K562 (cell line): ENCODE measurements around the gene SLC22A4. TPM values are rescaled to one million over a fixed set of nuclear protein-coding genes. Genes with fewer than 3 reads are reported as not detected.
A peak's percentile ranks its signal among the peaks of the same experiment; 100 is the strongest.

Source experiments
- ATAC-seq: fragments of 200-7000 bp; cut with Tn5 transposase; 3 replicates; pipeline ENCODE4 v1.9.1; 2020; ENCODE audit warnings: moderate library complexity
- BruUV-seq: library from RNA; stranded (reverse); fragments of 400-500 nt; replicated peaks from 2 replicates; lab custom pipeline; 2021; lab: Mats Ljungman, UMichigan
- CTCF ChIA-PET: fragments of 300-600 bp; formaldehyde crosslinking; extraction: SDS; loops from one replicate; lab custom pipeline; 2021; ENCODE audit warnings: low intra/inter-chr PET ratio; lab: Yijun Ruan, JAX
- POLR2A ChIA-PET: fragments of 300-600, 350-650 bp; sonication (Branson Sonifier 250); formaldehyde crosslinking; extraction: SDS; loops from one replicate; lab custom pipeline; 2021; ENCODE audit warnings: antibody characterized with exemption, inconsistent platforms; lab: Yijun Ruan, JAX
- DNase-seq, 4 experiments: peaks; one replicate each; pipeline versions ENCODE4 v3.0.0 to v3.0.0-alpha.2; 2011 to 2018; ENCODE audit warnings: low spot score in 3 of 4, mixed read lengths in 3 of 4; ENCODE audit errors: extremely low read depth in 1 of 4
- FAIRE-seq: peaks from 2 replicates; lab custom pipeline; 2011; peaks lifted over from hg19 to GRCh38; lab: Jason Lieb, UNC
- H2AFZ ChIP-seq: 2 replicates; pipeline ENCODE4 v1.6.0; 2011; ENCODE audit warnings: low read depth, low read length, control low read depth, inconsistent platforms
- H3K27ac ChIP-seq: fragments of 200-600 bp; 3 replicates; pipeline ENCODE4 v1.8.0; 2011; ENCODE audit warnings: low read depth, mild to moderate bottlenecking, control low read depth, inconsistent platforms, low read length, moderate library complexity, mixed read lengths; ENCODE audit errors: extremely low read depth
- H3K27me3 ChIP-seq, 2 experiments: fragments of 300-600 bp in 1 of 2; 2 replicates in 1 of 2; 3 replicates in 1 of 2; pipeline versions ENCODE4 v1.6.0 to v1.8.0; 2011; ENCODE audit warnings: inconsistent platforms in 2 of 2, low read length in 2 of 2, mild to moderate bottlenecking in 1 of 2, mixed read lengths in 1 of 2, moderate library complexity in 1 of 2; ENCODE audit not compliant: control insufficient read depth in 2 of 2, insufficient read depth in 2 of 2
- H3K36me3 ChIP-seq: fragments of 300-600 bp; 3 replicates; pipeline ENCODE4 v1.8.0; 2011; ENCODE audit warnings: mild to moderate bottlenecking, low read length, inconsistent platforms; ENCODE audit not compliant: control insufficient read depth, insufficient read depth
- H3K4me1 ChIP-seq, 2 experiments: fragments of 200-600 bp in 1 of 2; replicated peaks in 1 of 2; 2 replicates in 1 of 2; 3 replicates in 1 of 2; pipeline versions ENCODE4 v1.5.1 to v1.8.0; 2011; ENCODE audit warnings: inconsistent platforms in 2 of 2, low read length in 2 of 2, mild to moderate bottlenecking in 1 of 2, mixed read lengths in 1 of 2, moderate library complexity in 1 of 2; ENCODE audit not compliant: control insufficient read depth in 2 of 2, insufficient read depth in 2 of 2
- H3K4me2 ChIP-seq: 2 replicates; pipeline ENCODE4 v1.6.1; 2011; ENCODE audit warnings: low read length, control low read depth, inconsistent platforms, mixed read lengths; ENCODE audit not compliant: insufficient read depth
- H3K4me3 ChIP-seq: fragments of 200-600 bp; sonication (generic), shearing (Covaris generic); 2 replicates; pipeline ENCODE4 v1.5.1; 2016; ENCODE audit warnings: control low read depth, inconsistent platforms
- H3K79me2 ChIP-seq: fragments of 200-600 bp; 3 replicates; pipeline ENCODE4 v1.8.0; 2011; ENCODE audit warnings: low read length, inconsistent platforms; ENCODE audit not compliant: control insufficient read depth, insufficient read depth
- H3K9ac ChIP-seq, 2 experiments: 2 replicates each; pipeline versions ENCODE4 v1.6.0 to v1.6.1; 2011; ENCODE audit warnings: low read depth in 2 of 2, low read length in 2 of 2, control low read depth in 1 of 2, inconsistent platforms in 1 of 2, mild to moderate bottlenecking in 1 of 2, mixed read lengths in 1 of 2; ENCODE audit not compliant: insufficient read depth in 1 of 2
- H3K9me1 ChIP-seq: one replicate; pipeline ENCODE4 v1.6.0; 2011; ENCODE audit warnings: inconsistent platforms, mild to moderate bottlenecking, low read length, moderate library complexity; ENCODE audit not compliant: control insufficient read depth, insufficient read depth
- H3K9me3 ChIP-seq: replicated peaks from 2 replicates; pipeline ENCODE4 v1.5.1; 2011; ENCODE audit warnings: low read depth, low read length, inconsistent platforms; ENCODE audit not compliant: control insufficient read depth, insufficient read depth
- H4K20me1 ChIP-seq: replicated peaks from 2 replicates; pipeline ENCODE4 v1.6.1; 2011; ENCODE audit warnings: low read length, inconsistent platforms, mixed read lengths; ENCODE audit not compliant: control insufficient read depth, insufficient read depth
- AFF1 ChIP-seq, 2 experiments: fragments of 450-650 bp; IDR thresholded peaks; 2 replicates each; pipeline ENCODE4 v1.6.1; 2018; ENCODE audit warnings: mild to moderate bottlenecking in 2 of 2, low read depth in 1 of 2; ENCODE audit not compliant: partially characterized antibody in 2 of 2
- XRCC4 ChIP-seq: IDR thresholded peaks from one replicate; pipeline ENCODE4 v1.6.1; 2011; ENCODE audit not compliant: insufficient read depth, insufficient read length; ENCODE audit errors: extremely low read depth
- WGBS: fragments of 100-300 bp; shearing (Covaris generic); methylation state at CpG from one replicate; pipeline ENCODE4 v1.1.6; 2016; ENCODE audit warnings: low coverage, mixed read lengths; ENCODE audit not compliant: insufficient coverage; ENCODE audit errors: missing lambda C conversion rate; 5-methylcytosine and 5-hydroxymethylcytosine counted together
- in situ Hi-C: fragments of 300-500 bp; cut with MboI; formaldehyde crosslinking; loops from 4 replicates; pipeline ENCODE4 v1.15.0; 2018; ENCODE audit warnings: inconsistent platforms, mixed read lengths
- intact Hi-C: fragments of 100-400 bp; cut with micrococcal nuclease; formaldehyde crosslinking; loops from 2 replicates; pipeline ENCODE4 v1.14.2; 2022
- polyA plus RNA-seq, 8 experiments: library from polyadenylated mRNA; depleted of rRNA in 4 of 8; stranded (reverse) in 5 of 8; unstranded in 3 of 8; fragments of >200 nt; fragmentation: Nextera tagmentation in 2 of 8; fragmentation: Illumina TruSeq in 1 of 8; extraction: Ambion mirVana in 2 of 8; extraction: Trizol in 1 of 8; gene quantifications; 2 replicates each; pipeline versions ENCODE4 v1.2.1 to v1.2.3, GENCODE V29; 2011 to 2014; ENCODE audit warnings: inconsistent platforms in 1 of 8, missing spikeins in 1 of 8
- total RNA-seq, 7 experiments: library from RNA; depleted of rRNA in 6 of 7; stranded (reverse); fragments of >200 nt in 6 of 7; fragmentation: Illumina TruSeq in 2 of 7; extraction: Trizol in 2 of 7; gene quantifications; 2 replicates each; pipeline versions ENCODE4 v1.2.1 to v1.2.3, GENCODE V29; 2011 to 2021; ENCODE audit warnings: low replicate concordance in 1 of 7
- TF ChIP-seq, protein P1 (sequence below): fragments of 250-450 bp; sonication (Bioruptor Pico); IDR thresholded peaks from 2 replicates; pipeline ENCODE4 v1.4.0; 2020; ENCODE audit warnings: mild to moderate bottlenecking

SLC22A4 gene
- total and polyA plus RNA-seq, 9 of the 15 experiments (the other 6 are each of a cell fraction or from before 2014, with no cell fraction given): 2.7 to 9.5 (median 6.2) TPM

DNA sequence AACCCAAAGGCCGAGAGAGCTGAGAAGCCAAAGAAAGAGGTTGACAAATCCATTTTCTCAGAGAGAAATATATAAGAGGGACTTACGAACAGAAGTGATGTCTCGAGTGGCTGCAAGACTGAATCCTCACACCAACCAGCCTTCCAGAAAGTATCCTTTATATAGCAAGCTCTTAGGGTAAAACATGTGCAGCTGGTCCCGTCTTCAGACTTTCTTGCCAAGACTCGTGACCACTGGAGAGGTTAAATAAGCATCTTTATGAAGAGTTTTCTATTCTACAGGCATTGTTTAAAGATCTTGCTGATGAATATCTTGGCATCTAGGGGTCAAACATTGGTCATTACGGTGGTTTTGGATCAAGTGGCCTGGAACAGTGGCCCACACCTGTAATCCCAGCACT lies 16.9 kb upstream of the SLC22A4 start:
- no peaks in the 10 kb centered on the region for H4K20me1 ChIP-seq
- no peak overlapping the region for H3K27ac ChIP-seq
- H3K27me3 ChIP-seq: no peaks in the 10 kb centered on the region
- peaks cover 43 to 52% of the 10 kb centered on the region in 2 experiments; a peak in 4 of 5 replicates for H3K4me1 ChIP-seq
- H3K9ac ChIP-seq: no peak overlapping the region
- H3K79me2 ChIP-seq: no peaks in the 10 kb centered on the region
- CTCF ChIA-PET: no interaction called here
- no peak overlapping the region for H3K4me3 ChIP-seq
- BruUV-seq: no TSS peak
- FAIRE-seq: no peak
- in situ Hi-C loops: no loop called here
- peaks cover 3% of the 10 kb centered on the region; the same call in 1 of the 3 replicates for H3K36me3 ChIP-seq
- no peaks in the 10 kb centered on the region for H3K9me3 ChIP-seq
- no peak overlapping the region for H3K4me2 ChIP-seq
- POLR2A ChIA-PET: interaction anchor here (1.0 to 1.2 kb wide), 2 partner anchors 10 to 15 kb away, joined by 4 to 5 read pairs; no protein-coding TSS in a partner anchor
- DNase-seq: no peak
- no peak for ATAC-seq
- intact Hi-C loops: no loop called here
- TF ChIP-seq AFF1 (IDR thresholded peaks at IDR 0.05; ENCODE audit: low read depth in 1 of 2, partially characterized antibody in 2 of 2): no peak
- TF ChIP-seq, protein P1, sequence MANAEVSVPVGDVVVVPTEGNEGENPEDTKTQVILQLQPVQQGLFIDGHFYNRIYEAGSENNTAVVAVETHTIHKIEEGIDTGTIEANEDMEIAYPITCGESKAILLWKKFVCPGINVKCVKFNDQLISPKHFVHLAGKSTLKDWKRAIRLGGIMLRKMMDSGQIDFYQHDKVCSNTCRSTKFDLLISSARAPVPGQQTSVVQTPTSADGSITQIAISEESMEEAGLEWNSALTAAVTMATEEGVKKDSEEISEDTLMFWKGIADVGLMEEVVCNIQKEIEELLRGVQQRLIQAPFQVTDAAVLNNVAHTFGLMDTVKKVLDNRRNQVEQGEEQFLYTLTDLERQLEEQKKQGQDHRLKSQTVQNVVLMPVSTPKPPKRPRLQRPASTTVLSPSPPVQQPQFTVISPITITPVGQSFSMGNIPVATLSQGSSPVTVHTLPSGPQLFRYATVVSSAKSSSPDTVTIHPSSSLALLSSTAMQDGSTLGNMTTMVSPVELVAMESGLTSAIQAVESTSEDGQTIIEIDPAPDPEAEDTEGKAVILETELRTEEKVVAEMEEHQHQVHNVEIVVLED (CRISPR knock-in tag): no peak
- no peak for TF ChIP-seq XRCC4
- WGBS: 75% methylated on average over 6 of the region's 6 CpGs
- no peaks in the 10 kb centered on the region for H3K9me1 ChIP-seq
- H2AFZ ChIP-seq: peak overlapping the region; percentile 10
